Esophagus (tissue), 2 donors: ENCODE measurements around the gene GALE. TPM values are rescaled to one million over a fixed set of nuclear protein-coding genes. Genes with fewer than 3 reads are reported as not detected.
A peak's percentile ranks its signal among the peaks of the same experiment; 100 is the strongest.
"Not testable (repeated sequence)": the region's sequence is repeated elsewhere in the genome, so short reads cannot be mapped to it uniquely, and the experiment has no call there.

Experiments used
- H3K27ac ChIP-seq, 2 donors: one replicate each; pipeline ENCODE4 v1.5.1; 2013; ENCODE audit warnings: low read depth in 2 of 2, mild to moderate bottlenecking in 2 of 2, inconsistent platforms in 1 of 2, low read length in 1 of 2, moderate library complexity in 1 of 2
- H3K27me3 ChIP-seq, 2 donors: one replicate each; pipeline ENCODE4 v1.6.1; 2013; ENCODE audit warnings: low read length in 2 of 2, control low read depth in 1 of 2, mild to moderate bottlenecking in 1 of 2; ENCODE audit not compliant: insufficient read depth in 2 of 2, control insufficient read depth in 1 of 2
- H3K36me3 ChIP-seq, 2 donors: one replicate each; pipeline ENCODE4 v1.6.1; 2013; ENCODE audit warnings: low read length in 1 of 2; ENCODE audit not compliant: control insufficient read depth in 2 of 2, insufficient read depth in 2 of 2
- H3K4me1 ChIP-seq, 2 donors: one replicate each; pipeline ENCODE4 v1.6.1; 2013; ENCODE audit warnings: low read length in 1 of 2; ENCODE audit not compliant: control insufficient read depth in 2 of 2, insufficient read depth in 2 of 2
- H3K4me3 ChIP-seq, 2 donors: one replicate each; pipeline ENCODE4 v1.5.1; 2013; ENCODE audit warnings: low read length in 2 of 2, mild to moderate bottlenecking in 2 of 2, low read depth in 1 of 2, moderate library complexity in 1 of 2
- H3K9me3 ChIP-seq, 2 donors: one replicate each; pipeline ENCODE4 v1.6.1; 2013; ENCODE audit warnings: mild to moderate bottlenecking in 2 of 2, low read depth in 1 of 2, low read length in 1 of 2, moderate library complexity in 1 of 2; ENCODE audit not compliant: control insufficient read depth in 2 of 2, insufficient read depth in 1 of 2
- WGBS, 2 donors: extraction: QIAGEN DNeasy Blood & Tissue Kit; methylation state at CpG; one replicate each; pipeline ENCODE4 v1.1.7; 2013; 5-methylcytosine and 5-hydroxymethylcytosine counted together
- polyA plus RNA-seq, 2 donors: library from polyadenylated mRNA; stranded (reverse); fragments of 200-250 nt; gene quantifications; one replicate each; pipeline ENCODE4 v1.2.3, GENCODE V29; 2013
- donor health status: healthy with polysubstance abuse.
- donor health status: Bipolar disorder and iron deficiency.

The GALE gene
- polyA plus RNA-seq, 2 donors: 76.6 to 120 TPM

DNA sequence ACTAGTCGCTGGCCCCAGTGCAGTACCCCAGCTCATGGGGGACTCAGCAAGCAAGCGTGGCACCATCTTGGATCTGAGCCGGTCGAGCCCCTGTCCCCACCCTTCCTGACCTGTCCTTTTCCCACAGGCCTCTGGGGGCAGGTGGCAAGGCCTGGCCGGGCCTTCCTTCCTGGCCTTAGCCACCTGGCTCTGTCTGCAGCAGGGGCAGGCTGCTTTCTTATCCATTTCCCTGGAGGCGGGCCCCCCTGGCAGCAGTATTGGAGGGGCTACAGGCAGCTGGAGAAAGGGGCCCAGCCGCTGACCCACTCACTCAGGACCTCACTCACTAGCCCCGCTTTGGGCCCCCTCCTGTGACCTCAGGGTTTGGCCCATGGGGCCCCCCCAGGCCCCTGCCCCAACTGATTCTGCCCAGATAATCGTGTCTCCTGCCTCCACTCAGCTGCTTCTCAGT lies 5.8 kb downstream of the GALE start:
- Histone ChIP-seq H3K36me3 (peaks cover 11 to 31% of the 10 kb centered on the region in 2 donors), H3K4me1 (peaks cover 7 to 26% of the 10 kb centered on the region in 2 donors)
- H3K4me3 ChIP-seq, H3K27ac ChIP-seq, H3K27me3 ChIP-seq, H3K9me3 ChIP-seq: not testable (repeated sequence)
- 75 to 82% methylated on average over 9 of the region's 9 CpGs for WGBS, 2 donors

DNA sequence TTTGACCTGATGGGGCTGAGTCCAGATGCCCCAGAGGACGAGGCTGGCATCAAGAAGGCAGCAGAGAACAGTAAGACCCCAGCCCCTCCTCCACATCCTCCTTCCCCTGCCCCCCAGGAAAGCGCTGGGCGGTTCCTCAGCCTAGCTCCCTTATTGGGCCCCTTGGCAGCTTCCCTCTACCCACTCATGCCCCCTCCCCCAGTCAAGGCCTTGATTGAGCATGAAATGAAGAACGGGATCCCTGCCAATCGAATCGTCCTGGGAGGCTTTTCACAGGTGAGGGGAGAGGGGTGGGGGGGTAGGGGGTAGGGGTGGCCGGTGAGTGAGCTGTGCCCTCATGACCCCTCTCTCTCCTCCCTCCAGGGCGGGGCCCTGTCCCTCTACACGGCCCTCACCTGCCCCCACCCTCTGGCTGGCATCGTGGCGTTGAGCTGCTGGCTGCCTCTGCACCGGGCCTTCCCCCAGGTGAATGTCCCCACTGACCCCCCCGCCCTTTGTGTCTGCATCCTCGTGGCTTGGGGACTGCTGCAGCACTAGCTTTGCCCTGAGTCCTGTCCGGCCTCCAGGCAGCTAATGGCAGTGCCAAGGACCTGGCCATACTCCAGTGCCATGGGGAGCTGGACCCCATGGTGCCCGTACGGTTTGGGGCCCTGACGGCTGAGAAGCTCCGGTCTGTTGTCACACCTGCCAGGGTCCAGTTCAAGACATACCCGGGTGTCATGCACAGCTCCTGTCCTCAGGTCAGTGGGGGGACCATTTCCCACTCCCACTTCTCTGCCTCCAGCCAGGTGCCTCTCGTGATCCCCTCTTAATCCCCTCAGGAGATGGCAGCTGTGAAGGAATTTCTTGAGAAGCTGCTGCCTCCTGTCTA lies 6.5 kb downstream of the GALE start:
- peaks cover 11 to 31% of the 10 kb centered on the region in 2 donors for H3K36me3 ChIP-seq
- no peak overlapping the region for H3K4me3 ChIP-seq
- no peak overlapping the region for H3K27ac ChIP-seq
- H3K27me3 ChIP-seq: no peaks in the 10 kb centered on the region
- 69 to 74% methylated on average over 18 to 21 of the region's 21 CpGs for WGBS, 2 donors
- H3K9me3 ChIP-seq: no peaks in the 10 kb centered on the region
- H3K4me1 ChIP-seq: peaks cover 7 to 21% of the 10 kb centered on the region in 2 donors

- Histone ChIP-seq H3K27ac (no peak overlapping the region), H3K9me3 (no peaks in the 10 kb centered on the region), H3K27me3 (no peaks in the 10 kb centered on the region), H3K36me3 (peaks cover 11 to 31% of the 10 kb centered on the region in 2 donors), H3K4me1 (peaks cover 7 to 21% of the 10 kb centered on the region in 2 donors), H3K4me3 (no peak overlapping the region)
- WGBS, 2 donors: 52% methylated on average over 16 of the region's 16 CpGs
These were observed 7.4 kb downstream of the GALE start for GRCh38 chr1:23793018-23793781.

DNA sequence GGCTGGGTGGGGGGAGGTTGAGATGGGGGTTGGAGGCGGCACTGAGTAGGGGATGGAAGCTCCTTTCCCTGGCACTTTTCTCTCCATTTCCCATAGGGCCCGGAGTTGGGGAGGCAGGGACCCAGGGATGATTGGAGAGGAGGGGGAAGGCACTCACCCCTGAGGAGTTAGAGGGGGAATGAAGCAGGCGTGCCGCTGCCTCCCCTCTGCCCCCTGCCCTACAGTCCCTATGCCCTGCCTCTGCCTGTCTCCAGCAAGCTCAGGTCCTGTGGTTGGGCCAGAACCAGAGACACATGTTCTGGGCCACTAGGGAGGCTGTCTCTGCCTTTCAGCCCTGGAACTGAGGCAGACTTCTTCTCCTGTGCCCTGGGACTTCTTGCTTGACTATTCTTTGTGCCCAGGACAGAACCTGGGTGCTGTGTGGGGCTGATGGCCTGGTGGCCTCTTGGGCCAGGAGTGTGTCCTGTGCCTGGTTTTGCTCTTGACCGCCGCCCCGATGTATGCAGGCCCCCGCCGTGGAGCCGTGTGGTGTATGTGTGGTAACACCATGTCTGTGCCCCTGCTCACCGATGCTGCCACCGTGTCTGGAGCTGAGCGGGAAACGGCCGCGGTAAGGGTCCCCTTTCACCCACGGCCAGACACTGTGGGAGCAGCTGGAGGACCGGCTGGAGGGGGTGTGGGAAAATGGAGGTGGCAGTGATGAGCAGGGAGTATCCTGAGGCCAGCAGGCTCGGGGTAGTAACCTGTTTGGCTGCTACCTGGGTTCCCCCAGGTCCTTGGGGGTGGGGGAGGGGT lies 8.2 kb downstream of the GALE start:
- 62 to 63% methylated on average over 17 to 19 of the region's 19 CpGs for WGBS, 2 donors
- Histone ChIP-seq H3K4me1 (peaks cover 7 to 18% of the 10 kb centered on the region in 2 donors), H3K36me3 (peaks cover 6 to 29% of the 10 kb centered on the region in 2 donors), H3K4me3 (peak overlapping the region; percentile 53 to 88), H3K27ac (peak overlapping the region; percentile 80 to 92), H3K27me3 (no peaks in the 10 kb centered on the region), H3K9me3 (no peaks in the 10 kb centered on the region)

DNA sequence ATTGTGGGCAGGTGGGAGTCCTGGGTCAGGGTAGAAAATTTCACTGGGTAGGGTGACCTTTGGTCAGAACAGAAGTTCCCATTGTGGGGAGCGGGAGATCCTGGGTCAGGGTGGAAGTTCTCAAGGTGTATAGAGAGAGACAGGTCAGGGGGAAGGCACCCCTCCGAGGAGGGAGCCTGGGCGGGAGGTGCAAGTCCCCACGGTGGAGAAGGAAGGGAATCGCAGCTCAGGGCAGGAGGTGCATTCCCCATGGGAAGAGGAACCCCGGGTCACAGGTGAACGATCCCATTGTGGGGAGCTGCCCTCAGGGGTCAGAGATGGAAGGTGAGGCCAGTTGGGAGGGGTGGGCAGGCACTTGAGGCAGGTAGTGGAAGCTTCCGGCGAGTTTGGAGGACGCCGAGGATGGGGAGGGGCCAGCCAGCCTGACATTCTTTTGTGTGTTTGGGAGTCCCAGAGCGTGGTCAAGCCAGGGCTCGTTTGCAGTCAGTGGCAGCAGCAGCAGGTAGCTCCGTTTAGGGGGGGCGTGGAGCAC lies 9.0 kb downstream of the GALE start:
- 0% methylated on average over 14 to 15 of the region's 15 CpGs for WGBS, 2 donors
- peaks cover 4 to 27% of the 10 kb centered on the region in 2 donors for H3K36me3 ChIP-seq
- no peaks in the 10 kb centered on the region for H3K9me3 ChIP-seq
- H3K27ac ChIP-seq: peak overlapping the region; percentile 80 to 92
- peak overlapping the region; percentile 53 to 88 for H3K4me3 ChIP-seq
- H3K27me3 ChIP-seq: no peaks in the 10 kb centered on the region
- peaks cover 7 to 15% of the 10 kb centered on the region in 2 donors for H3K4me1 ChIP-seq

GRCh38 chr1:23790696-23791515 lies 9.6 kb downstream of the GALE start, which contains the start of gene LYPLA2:
LYPLA2 (plus strand) TSS chr1:23791145; CDS start chr1:23792683, 1,538 bp downstream.
- Histone ChIP-seq H3K9me3 (no peaks in the 10 kb centered on the region), H3K27ac (peak within 1 kb of the TSS; percentile 80 to 92), H3K4me3 (peak within 1 kb of the TSS; percentile 53 to 88), H3K27me3 (no peaks in the 10 kb centered on the region), H3K36me3 (peaks cover 3 to 21% of the 10 kb centered on the region in 2 donors), H3K4me1 (peaks cover 7 to 15% of the 10 kb centered on the region in 2 donors)
- WGBS, 2 donors: 1 to 2% methylated on average over 47 of the region's 47 CpGs

DNA sequence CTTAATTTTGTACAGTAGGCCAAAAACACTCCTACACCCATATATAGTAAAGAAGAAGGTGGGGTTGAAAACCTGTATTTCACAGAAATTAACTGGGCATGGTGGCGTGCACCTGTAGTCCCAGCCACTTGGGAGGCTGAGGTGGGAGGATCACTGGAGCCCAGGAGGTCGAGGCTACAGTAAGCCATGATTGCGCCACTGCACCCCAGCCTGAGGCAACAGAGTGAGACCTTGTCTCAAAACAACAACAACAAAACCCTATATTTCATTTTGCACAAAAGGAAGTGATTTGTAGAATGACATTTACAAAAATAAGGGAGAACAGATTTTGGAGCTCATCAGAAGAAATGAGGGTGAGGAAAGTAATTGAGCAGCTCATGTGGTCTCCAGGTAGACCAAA lies 11.9 kb downstream of the GALE start:
- H3K9me3 ChIP-seq: no peaks in the 10 kb centered on the region
- WGBS, 2 donors: 90 to 94% methylated on average over 3 of the region's 3 CpGs
- no peak overlapping the region for H3K27ac ChIP-seq
- no peak overlapping the region for H3K4me3 ChIP-seq
- peaks cover 7 to 15% of the 10 kb centered on the region in 2 donors for H3K4me1 ChIP-seq
- H3K27me3 ChIP-seq: no peaks in the 10 kb centered on the region
- H3K36me3 ChIP-seq: peaks cover 0 to 13% of the 10 kb centered on the region in 2 donors

DNA sequence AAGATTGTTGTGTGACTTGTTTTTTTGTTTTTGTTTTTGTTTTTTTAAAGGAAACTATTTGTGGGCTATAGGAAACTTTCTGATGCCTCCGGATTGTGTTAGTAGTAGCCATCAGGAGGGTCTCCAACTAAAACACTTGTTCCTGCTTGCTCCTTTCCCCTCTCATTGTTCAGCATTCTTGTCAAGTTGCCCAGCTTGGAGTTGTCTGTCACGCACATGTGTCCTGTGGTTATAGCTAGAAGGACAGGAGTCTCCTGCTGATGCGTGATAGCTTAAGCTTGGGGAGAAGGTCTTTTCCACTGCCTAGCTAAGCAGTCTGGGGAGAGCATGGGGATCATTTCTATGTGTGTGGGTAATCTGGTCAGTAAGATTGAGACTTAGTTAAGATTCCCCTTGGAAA lies 12.9 kb downstream of the GALE start:
- Histone ChIP-seq H3K9me3 (no peaks in the 10 kb centered on the region), H3K27ac (no peak overlapping the region), H3K4me3 (no peak overlapping the region), H3K4me1 (peaks cover 7% of the 10 kb centered on the region in 2 donors), H3K27me3 (no peaks in the 10 kb centered on the region), H3K36me3 (peaks cover 0 to 8% of the 10 kb centered on the region in 2 donors)
- 89 to 93% methylated on average over 3 of the region's 3 CpGs for WGBS, 2 donors
